ENCODE results near the gene SLC30A9. TPM values are rescaled to one million over a fixed set of nuclear protein-coding genes. Genes with fewer than 3 reads are reported as not detected.

Gene SLC30A9
- total RNA-seq, 1 donor from 2014 or later: 33.4 TPM

- no peaks in the 10 kb centered on the region for H3K4me1 Mint-ChIP-seq
- TF ChIP-seq CTCF (IDR thresholded peaks at IDR 0.05): no peak
- DNase-seq (no peak), ATAC-seq (ENCODE audit: low read depth) (no peak)
- H3K27me3 Mint-ChIP-seq: no peaks in the 10 kb centered on the region
- H3K4me3 Mint-ChIP-seq: no peak overlapping the region
- intact Hi-C loops (cut with micrococcal nuclease): no loop called here
- CTCF ChIA-PET: no interaction called here
- POLR2A ChIA-PET: no interaction called here
- peaks cover 51% of the 10 kb centered on the region for H3K36me3 Mint-ChIP-seq (ENCODE audit: low read depth)
- no peak overlapping the region for H3K27ac Mint-ChIP-seq
- H3K9me3 Mint-ChIP-seq: no peaks in the 10 kb centered on the region
Observed at GRCh38 chr4:42070463-42070862, 80.1 kb downstream of the SLC30A9 start.

GRCh38 chr4:42074294-42074693 lies 84.0 kb downstream of the SLC30A9 start:
- Mint-ChIP-seq H3K36me3 (ENCODE audit: low read depth) (peaks cover 50% of the 10 kb centered on the region), H3K27ac (no peak overlapping the region), H3K4me1 (peaks cover 3% of the 10 kb centered on the region), H3K9me3 (no peaks in the 10 kb centered on the region), H3K4me3 (no peak overlapping the region), H3K27me3 (no peaks in the 10 kb centered on the region)
- ChIA-PET CTCF (no interaction called here), POLR2A (no interaction called here)
- intact Hi-C loops (cut with micrococcal nuclease): no loop called here
- ATAC-seq (ENCODE audit: low read depth): no peak
- DNase-seq: no peak
- TF ChIP-seq CTCF (IDR thresholded peaks at IDR 0.05): no peak

- Mint-ChIP-seq H3K4me3 (no peak overlapping the region), H3K27ac (no peak overlapping the region), H3K9me3 (no peaks in the 10 kb centered on the region), H3K27me3 (no peaks in the 10 kb centered on the region), H3K36me3 (ENCODE audit: low read depth) (peaks cover 48% of the 10 kb centered on the region), H3K4me1 (peaks cover 3% of the 10 kb centered on the region)
- ChIA-PET CTCF (no interaction called here), POLR2A (no interaction called here)
- TF ChIP-seq CTCF (IDR thresholded peaks at IDR 0.05): no peak
- intact Hi-C loops (cut with micrococcal nuclease): no loop called here
- DNase-seq (no peak), ATAC-seq (ENCODE audit: low read depth) (no peak)
Observed at GRCh38 chr4:42078184-42078801, 88.0 kb downstream of the SLC30A9 start.

- intact Hi-C loops (cut with micrococcal nuclease): no loop called here
- Mint-ChIP-seq H3K36me3 (ENCODE audit: low read depth) (peaks cover 46% of the 10 kb centered on the region), H3K27me3 (no peaks in the 10 kb centered on the region), H3K27ac (no peak overlapping the region), H3K9me3 (no peaks in the 10 kb centered on the region), H3K4me1 (peaks cover 3% of the 10 kb centered on the region), H3K4me3 (no peak overlapping the region)
- ATAC-seq (ENCODE audit: low read depth): no peak
- no peak for DNase-seq
- no peak for TF ChIP-seq CTCF (IDR thresholded peaks at IDR 0.05)
- ChIA-PET CTCF (no interaction called here), POLR2A (no interaction called here)
Observed at GRCh38 chr4:42080306-42080705, 90.0 kb downstream of the SLC30A9 start.

GRCh38 chr4:42083816-42084215 lies 93.5 kb downstream of the SLC30A9 start:
- Mint-ChIP-seq H3K9me3 (no peaks in the 10 kb centered on the region), H3K27me3 (no peaks in the 10 kb centered on the region), H3K4me1 (no peaks in the 10 kb centered on the region), H3K4me3 (no peak overlapping the region), H3K27ac (no peak overlapping the region), H3K36me3 (ENCODE audit: low read depth) (peaks cover 48% of the 10 kb centered on the region)
- POLR2A ChIA-PET: no interaction called here
- TF ChIP-seq CTCF (IDR thresholded peaks at IDR 0.05): no peak
- CTCF ChIA-PET: no interaction called here
- DNase-seq (no peak), ATAC-seq (ENCODE audit: low read depth) (no peak)
- intact Hi-C loops (cut with micrococcal nuclease): no loop called here
